Panc1 (cell line): ENCODE data around the gene TFEC. TPM values are rescaled to one million over a fixed set of nuclear protein-coding genes. Genes with fewer than 3 reads are reported as not detected.

Experiments used
- ATAC-seq: fragments of 200-7000 bp; cut with Tn5 transposase; 2 replicates; pipeline ENCODE4 v1.9.1; 2020; ENCODE audit warnings: mild to moderate bottlenecking, moderate library complexity
- BruUV-seq: library from RNA; stranded (reverse); fragments of 400-500 nt; replicated peaks from 2 replicates; lab custom pipeline; 2021; lab: Mats Ljungman, UMichigan
- CTCF ChIA-PET: fragments of 300-600 bp; sonication (Branson Sonifier 250); formaldehyde crosslinking; loops from one replicate; lab custom pipeline; 2022; ENCODE audit warnings: antibody characterized with exemption; lab: Charles Lee
- POLR2A ChIA-PET: fragments of 300-600 bp; sonication (Branson Sonifier 250); formaldehyde crosslinking; loops from one replicate; lab custom pipeline; 2022; ENCODE audit warnings: antibody characterized with exemption; lab: Charles Lee
- DNase-seq: peaks from one replicate; pipeline ENCODE4 v3.0.0-alpha.2; 2010; ENCODE audit warnings: low read depth, low spot score
- H3K27ac ChIP-seq: 2 replicates; pipeline ENCODE4 v1.5.1; 2011; ENCODE audit warnings: mild to moderate bottlenecking, low read length, inconsistent platforms
- H3K27me3 ChIP-seq: fragments of 200-500 bp; sonication (Bioruptor generic); 2 replicates; pipeline ENCODE4 v1.6.0; 2014; ENCODE audit warnings: low read length, inconsistent platforms; ENCODE audit not compliant: control insufficient read depth, insufficient read depth
- H3K36me3 ChIP-seq: fragments of 200-500 bp; sonication (Bioruptor generic); 2 replicates; pipeline ENCODE4 v1.5.1; 2014; ENCODE audit warnings: inconsistent platforms, mild to moderate bottlenecking, low read length, moderate library complexity; ENCODE audit not compliant: control insufficient read depth, insufficient read depth
- H3K4me1 ChIP-seq: 2 replicates; pipeline ENCODE4 v1.5.1; 2011; ENCODE audit warnings: inconsistent platforms, mild to moderate bottlenecking, low read length, moderate library complexity; ENCODE audit not compliant: control insufficient read depth, insufficient read depth
- H3K4me3 ChIP-seq, 2 experiments: 2 replicates each; pipeline ENCODE4 v1.5.1; 2011 to 2012; ENCODE audit warnings: low read depth in 2 of 2, low read length in 2 of 2, mild to moderate bottlenecking in 2 of 2, inconsistent platforms in 1 of 2, moderate library complexity in 1 of 2
- H3K9me3 ChIP-seq: fragments of 200-500 bp; sonication (Bioruptor generic); 2 replicates; pipeline ENCODE4 v1.5.1; 2014; ENCODE audit warnings: low read depth, mild to moderate bottlenecking, inconsistent platforms, low read length, moderate library complexity; ENCODE audit not compliant: control insufficient read depth, insufficient read depth
- CTCF ChIP-seq: fragments of 450-650 bp; IDR thresholded peaks from 2 replicates; pipeline ENCODE4 v1.5.1; 2017; ENCODE audit warnings: mild to moderate bottlenecking
- POLR2AphosphoS5 ChIP-seq: IDR thresholded peaks from 2 replicates; pipeline ENCODE4 v1.6.1; 2012; ENCODE audit warnings: mild to moderate bottlenecking, low read depth, low read length, moderate library complexity
- REST ChIP-seq, 2 experiments: IDR thresholded peaks; 2 replicates each; pipeline ENCODE4 v1.6.1; 2011 to 2012; ENCODE audit warnings: low read depth in 2 of 2, control low read depth in 1 of 2, low read length in 1 of 2, mild to moderate bottlenecking in 1 of 2, moderate library complexity in 1 of 2; ENCODE audit not compliant: insufficient read depth in 1 of 2
- SIN3A ChIP-seq: IDR thresholded peaks from 2 replicates; pipeline ENCODE4 v1.6.1; 2012; ENCODE audit warnings: low read depth, mild to moderate bottlenecking, low read length, moderate library complexity, borderline replicate concordance; ENCODE audit not compliant: insufficient read depth
- TCF7L2 ChIP-seq: IDR thresholded peaks from 2 replicates; pipeline ENCODE4 v1.6.1; 2011; ENCODE audit warnings: mild to moderate bottlenecking, low read depth, low read length, inconsistent platforms
- in situ Hi-C: cut with HindIII; loops from 2 replicates; pipeline ENCODE4 v1.10.0; 2016; ENCODE audit warnings: low sequenced_read_pairs, low pct_unique_long_range_greater_than_20kb
- intact Hi-C: fragments of 100-400 bp; cut with micrococcal nuclease; formaldehyde crosslinking; loops from one replicate; pipeline ENCODE4 v1.10.0; 2022; ENCODE audit not compliant: unreplicated experiment
- total RNA-seq: library from RNA; stranded (reverse); gene quantifications from one replicate; pipeline ENCODE4 v1.2.1, GENCODE V29; 2021; ENCODE audit not compliant: unreplicated experiment

Gene TFEC
- total RNA-seq, 1 experiment from 2014 or later: not detected

GRCh38 chr7:115952832-115953231 lies 77.7 kb downstream of the TFEC start:
- DNase-seq (no peak), ATAC-seq (no peak)
- Histone ChIP-seq H3K36me3 (no peaks in the 10 kb centered on the region), H3K4me3 (no peak overlapping the region), H3K4me1 (no peaks in the 10 kb centered on the region), H3K27me3 (no peaks in the 10 kb centered on the region), H3K27ac (no peak overlapping the region), H3K9me3 (no peaks in the 10 kb centered on the region)
- intact Hi-C loops: no loop called here
- in situ Hi-C loops: no loop called here
- TF ChIP-seq REST (IDR thresholded peaks at IDR 0.05; ENCODE audit: insufficient read depth in 1 of 2, low read depth in 2 of 2, low read length in 1 of 2) (no peak), TCF7L2 (no peak), POLR2AphosphoS5 (no peak), SIN3A (no peak), CTCF (no peak)
- BruUV-seq: no TSS peak
- ChIA-PET POLR2A (no interaction called here), CTCF (no interaction called here)

- Histone ChIP-seq H3K36me3 (no peaks in the 10 kb centered on the region), H3K4me1 (no peaks in the 10 kb centered on the region), H3K9me3 (no peaks in the 10 kb centered on the region), H3K27me3 (no peaks in the 10 kb centered on the region), H3K27ac (no peak overlapping the region), H3K4me3 (no peak overlapping the region)
- intact Hi-C loops: no loop called here
- ChIA-PET CTCF (no interaction called here), POLR2A (no interaction called here)
- in situ Hi-C loops: no loop called here
- BruUV-seq: no TSS peak
- no peak for TF ChIP-seq CTCF
- TF ChIP-seq TCF7L2: no peak
- no peak for TF ChIP-seq SIN3A
- TF ChIP-seq REST (IDR thresholded peaks at IDR 0.05; ENCODE audit: insufficient read depth in 1 of 2, low read depth in 2 of 2, low read length in 1 of 2): no peak
- no peak for TF ChIP-seq POLR2AphosphoS5
- ATAC-seq (no peak), DNase-seq (no peak)
Measured at GRCh38 chr7:115951547-115951946, 79.0 kb downstream of the TFEC start.
